ENCODE results near the gene TNS1.
"Not testable (repeated sequence)": the region's sequence is repeated elsewhere in the genome, so short reads cannot be mapped to it uniquely, and the experiment has no call there.

The TNS1 gene

GRCh38 chr2:218029366-218030360 is 26.9 kb upstream of the TNS1 start:
- no peak for DNase-seq

DNA sequence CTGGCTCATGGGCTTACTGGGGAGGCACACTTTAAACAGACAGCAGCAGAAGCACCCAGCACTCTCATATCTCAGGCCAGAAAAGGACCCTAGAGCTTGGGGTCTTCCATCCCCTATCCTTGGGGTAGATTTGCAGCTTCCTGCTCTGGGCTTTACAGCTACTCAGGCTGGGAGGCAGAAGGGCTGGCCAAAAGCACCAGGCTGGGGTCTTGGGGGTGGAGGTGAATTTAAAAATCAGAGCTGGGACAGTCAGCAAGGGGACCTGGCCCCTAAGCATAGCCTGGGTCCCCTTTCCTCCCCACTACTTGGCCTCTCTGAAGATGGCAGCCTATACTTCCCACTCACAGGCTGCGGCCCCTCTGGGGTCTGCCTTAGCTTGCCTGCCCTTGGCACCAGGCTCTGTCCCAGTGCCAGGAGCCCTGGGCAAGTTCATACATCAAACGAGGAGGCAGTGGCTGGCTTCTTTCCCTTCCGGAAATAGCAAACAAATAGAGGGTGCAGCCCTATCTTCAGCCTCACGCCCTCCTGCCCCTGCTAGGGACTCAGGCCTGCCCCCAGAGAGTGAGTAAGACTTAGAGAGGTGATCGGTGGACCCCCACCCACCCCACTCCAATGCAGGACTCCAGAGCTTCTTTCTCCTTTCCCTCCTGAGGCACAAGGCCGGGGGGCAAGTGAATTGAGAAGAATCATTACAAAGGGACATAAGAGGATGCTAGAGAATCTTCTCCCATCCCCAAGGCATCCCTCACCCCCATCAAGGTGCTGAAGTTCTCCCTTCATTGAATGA is 26.0 kb upstream of the TNS1 start:
- no peak for DNase-seq

DNA sequence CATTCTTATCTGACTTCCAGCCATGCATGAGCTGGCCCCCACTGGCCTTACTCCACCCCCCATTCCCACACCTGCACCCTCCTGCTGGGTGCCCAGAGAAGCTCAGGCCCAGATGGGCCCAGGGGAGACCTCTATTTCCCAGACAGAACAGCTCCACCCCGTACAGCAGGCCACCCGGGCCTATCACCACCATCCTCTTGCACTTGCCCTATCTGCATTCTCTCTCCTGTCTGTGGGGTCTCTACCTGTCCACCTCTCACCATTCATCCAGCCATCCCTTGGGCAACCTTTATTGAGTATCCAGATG is 25.3 kb upstream of the TNS1 start:
- no peak for DNase-seq

- no peak for DNase-seq
Observed at GRCh38 chr2:218027426-218028188, 24.8 kb upstream of the TNS1 start.

GRCh38 chr2:218026676-218027425 is 24.1 kb upstream of the TNS1 start:
- no peak for DNase-seq

DNA sequence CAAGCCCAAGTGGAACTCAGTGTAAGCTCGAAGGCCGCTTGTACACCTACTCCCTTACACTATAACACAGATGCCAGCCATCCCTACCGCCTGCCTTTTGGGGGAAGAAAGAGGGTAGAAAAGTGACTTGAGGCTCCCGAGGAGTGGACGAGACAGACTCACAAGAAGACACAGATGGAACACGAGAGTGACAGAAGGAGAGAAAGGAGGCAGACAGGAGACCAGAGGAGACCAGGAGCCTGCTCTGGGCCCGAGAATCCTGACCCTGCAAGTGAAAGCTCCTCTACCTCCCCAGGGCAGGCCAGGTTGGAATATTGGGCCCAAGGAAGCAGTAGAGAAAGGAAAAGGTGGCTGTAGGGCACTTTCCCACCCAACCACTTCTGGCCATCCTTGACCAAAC is 23.4 kb upstream of the TNS1 start:
- DNase-seq: no peak

DNA sequence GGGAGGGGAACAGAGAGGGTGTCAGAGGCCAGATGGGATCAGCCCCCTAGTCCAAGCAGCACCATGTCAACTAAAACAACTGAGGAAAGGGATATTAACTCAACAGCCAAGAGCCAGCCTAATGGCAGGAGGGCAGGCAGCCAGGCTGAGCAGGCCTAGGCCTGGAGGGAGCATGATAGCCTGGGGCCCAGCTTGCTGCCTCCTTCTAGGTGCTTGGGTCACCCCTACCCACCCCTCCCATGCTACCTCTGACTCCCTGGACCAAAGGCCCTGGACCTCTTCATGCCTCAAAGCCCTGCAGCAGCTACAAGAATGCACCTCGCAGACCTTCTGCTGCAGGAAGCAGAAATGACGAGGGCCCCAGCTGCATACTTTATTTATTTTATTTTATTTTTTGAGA is 22.1 kb upstream of the TNS1 start:
- no peak for DNase-seq

DNA sequence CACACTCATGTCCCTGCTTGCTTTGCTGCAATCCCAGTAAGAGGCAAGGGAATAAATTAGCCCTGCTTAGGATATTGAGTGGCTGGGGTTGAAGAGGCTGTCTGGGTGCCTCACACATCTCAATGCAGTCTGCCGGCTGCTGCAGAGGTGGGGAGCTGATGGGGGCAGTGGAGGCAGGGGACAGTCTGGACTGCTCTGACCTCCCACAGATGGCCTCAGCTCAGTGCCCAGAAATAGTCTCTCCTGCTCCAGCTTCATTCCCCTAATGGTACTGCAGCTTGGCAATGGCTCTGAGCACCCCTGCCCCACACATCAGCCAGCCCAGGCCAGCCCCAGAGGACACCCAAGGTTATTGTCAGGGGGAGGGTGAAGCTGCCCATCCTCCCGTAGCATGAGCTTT is 21.5 kb upstream of the TNS1 start:
- DNase-seq: no peak

- DNase-seq: no peak
Observed at GRCh38 chr2:218023636-218024035, 20.8 kb upstream of the TNS1 start.

- DNase-seq: no peak
Observed at GRCh38 chr2:218022851-218023530, 20.2 kb upstream of the TNS1 start.

DNA sequence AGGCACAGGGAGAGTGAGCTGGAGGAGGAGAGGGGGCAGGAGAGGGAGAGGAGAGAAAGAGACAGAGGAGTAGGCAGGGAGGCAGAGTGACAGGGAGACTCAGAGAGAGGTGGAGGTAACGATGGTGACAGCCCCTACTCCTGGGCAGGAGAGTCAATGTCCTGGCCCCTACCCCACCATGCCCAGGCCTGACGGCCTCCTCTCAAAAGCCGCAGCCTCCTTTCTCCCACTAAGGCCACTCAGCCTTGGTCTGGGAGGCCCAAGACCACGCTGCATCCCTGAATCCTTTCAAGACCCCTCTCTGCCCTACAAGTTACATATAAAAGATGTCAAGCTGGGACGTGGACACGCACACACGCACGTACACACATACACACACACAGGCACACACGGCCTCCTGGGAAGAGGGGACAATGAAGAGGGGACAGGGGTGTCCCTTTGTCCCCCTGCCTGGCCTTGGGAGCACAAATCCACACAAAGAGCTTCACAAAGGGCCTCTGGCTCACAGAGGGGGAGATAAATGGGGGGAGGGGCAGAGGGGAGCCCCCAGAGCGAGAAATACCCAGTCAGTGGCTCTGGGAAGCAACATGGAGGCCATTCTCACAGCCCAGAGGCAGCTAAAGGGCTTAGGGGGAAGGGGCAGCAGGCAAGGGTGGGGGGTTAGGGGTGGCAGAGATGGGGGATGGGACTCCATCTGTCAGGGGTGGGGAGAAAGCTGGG is 19.5 kb upstream of the TNS1 start:
- DNase-seq: no peak

DNA sequence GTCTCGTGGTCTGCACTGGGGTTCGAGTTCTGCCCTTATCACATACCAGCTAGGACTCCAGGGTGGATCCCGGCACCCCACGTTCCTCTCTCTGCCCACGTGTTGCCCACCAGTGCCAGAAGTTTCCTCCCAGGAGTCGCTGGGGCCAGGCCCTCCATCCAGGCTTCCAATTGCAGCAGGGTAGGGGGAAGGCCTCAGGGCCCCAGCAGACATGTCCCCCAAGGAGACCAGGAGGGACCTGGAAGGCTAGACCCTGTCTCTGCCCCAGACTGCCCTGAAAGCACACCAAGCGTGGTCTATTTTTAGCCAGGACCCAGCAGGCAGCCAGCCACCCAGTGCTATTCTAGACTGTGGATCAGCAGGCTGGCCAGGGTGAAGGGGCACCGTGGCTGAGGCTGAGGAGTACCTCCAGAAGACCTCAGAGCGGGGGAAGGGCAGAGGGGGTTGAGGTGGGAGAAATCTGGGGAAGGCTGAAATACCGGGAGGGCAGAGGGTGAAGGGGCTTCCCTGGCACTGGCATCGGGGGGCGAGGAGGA is 18.8 kb upstream of the TNS1 start:
- DNase-seq: no peak

- no peak for DNase-seq
Observed at GRCh38 chr2:218020966-218021535, 18.3 kb upstream of the TNS1 start.

DNA sequence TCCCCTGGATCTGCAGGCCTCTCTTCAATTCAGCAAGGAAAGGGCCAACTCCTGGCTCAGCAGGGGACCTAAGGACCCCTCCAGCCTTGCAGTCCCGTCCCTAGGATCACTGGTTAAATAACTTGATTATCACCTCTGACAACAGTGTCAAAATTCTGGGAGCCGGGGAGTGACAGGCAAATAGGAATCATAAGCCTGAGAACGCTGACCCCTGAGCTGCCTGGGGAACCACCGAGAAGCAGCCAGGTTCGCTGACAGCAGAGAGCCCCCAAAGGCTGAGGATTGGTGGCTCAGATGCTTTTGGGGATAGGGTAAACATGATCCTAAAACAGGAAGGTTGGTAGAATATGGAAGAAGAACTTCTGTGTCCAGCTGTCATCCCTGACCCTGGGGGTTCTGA is 17.5 kb upstream of the TNS1 start:
- DNase-seq: no peak

DNA sequence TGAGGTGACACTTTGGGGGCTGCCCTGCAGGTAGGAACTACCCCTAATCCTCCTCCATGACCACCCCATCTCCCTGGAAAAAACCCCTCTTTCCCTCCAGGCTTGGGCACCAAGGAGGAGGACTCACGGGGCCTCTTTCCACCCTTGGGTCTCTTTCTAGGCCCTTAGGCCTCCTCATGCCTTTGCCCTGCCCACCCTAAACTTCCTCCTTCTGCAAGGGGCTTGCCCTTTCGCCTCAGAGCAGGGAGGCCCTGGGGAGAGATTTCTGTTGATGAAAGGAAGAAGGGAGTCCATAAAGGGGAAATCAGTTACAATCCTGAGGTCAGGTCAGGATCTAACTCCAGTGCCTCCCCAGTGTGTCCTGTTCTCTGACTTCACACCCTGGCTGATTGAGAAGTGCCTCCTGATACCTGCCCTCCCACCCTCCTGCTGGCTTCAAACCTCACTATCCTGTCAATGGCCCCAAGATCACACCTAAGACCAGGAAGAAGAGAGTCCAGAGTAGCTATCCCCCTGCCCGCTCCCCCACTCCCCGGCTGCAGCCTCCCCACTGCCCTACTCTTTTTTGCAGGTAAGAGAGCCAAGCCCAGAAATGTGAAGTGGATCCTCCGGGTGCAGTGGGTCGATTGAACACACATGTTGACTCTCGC is 16.7 kb upstream of the TNS1 start:
- no peak for DNase-seq

DNA sequence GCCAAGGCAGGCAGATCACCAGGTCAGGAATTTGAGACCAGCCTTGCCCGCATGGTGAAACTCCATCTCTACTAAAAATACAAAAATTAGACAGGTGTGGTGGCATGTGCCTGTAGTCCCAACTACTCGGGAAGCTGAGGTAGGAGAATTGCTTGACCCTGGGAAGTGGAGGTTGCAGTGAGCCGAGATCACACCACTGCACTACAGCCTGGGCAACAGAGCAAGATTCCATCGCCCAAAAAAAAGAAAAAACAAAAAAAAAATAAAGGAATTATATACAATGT is 16.0 kb upstream of the TNS1 start:
- DNase-seq: not testable (repeated sequence)

- DNase-seq: no peak
Observed at GRCh38 chr2:218017211-218018053, 14.6 kb upstream of the TNS1 start.

- no peak for DNase-seq
Observed at GRCh38 chr2:218016810-218017209, 14.0 kb upstream of the TNS1 start.
